Stimulated activated CD4-positive, alpha-beta T cell treated with anti-CD3 and anti-CD28 coated beads, Interleukin-12 subunit alpha, Interleukin-12 subunit beta, amount 100 ng/mL, for 48 hours (primary cell): ENCODE measurements around the gene NSD2.

Experiments used
- DNase-seq, 3 donors: peaks; one replicate each; pipeline ENCODE4 v3.0.0-alpha.2; 2020; ENCODE audit warnings: low read depth in 2 of 3, low spot score in 1 of 3

The NSD2 gene

DNA sequence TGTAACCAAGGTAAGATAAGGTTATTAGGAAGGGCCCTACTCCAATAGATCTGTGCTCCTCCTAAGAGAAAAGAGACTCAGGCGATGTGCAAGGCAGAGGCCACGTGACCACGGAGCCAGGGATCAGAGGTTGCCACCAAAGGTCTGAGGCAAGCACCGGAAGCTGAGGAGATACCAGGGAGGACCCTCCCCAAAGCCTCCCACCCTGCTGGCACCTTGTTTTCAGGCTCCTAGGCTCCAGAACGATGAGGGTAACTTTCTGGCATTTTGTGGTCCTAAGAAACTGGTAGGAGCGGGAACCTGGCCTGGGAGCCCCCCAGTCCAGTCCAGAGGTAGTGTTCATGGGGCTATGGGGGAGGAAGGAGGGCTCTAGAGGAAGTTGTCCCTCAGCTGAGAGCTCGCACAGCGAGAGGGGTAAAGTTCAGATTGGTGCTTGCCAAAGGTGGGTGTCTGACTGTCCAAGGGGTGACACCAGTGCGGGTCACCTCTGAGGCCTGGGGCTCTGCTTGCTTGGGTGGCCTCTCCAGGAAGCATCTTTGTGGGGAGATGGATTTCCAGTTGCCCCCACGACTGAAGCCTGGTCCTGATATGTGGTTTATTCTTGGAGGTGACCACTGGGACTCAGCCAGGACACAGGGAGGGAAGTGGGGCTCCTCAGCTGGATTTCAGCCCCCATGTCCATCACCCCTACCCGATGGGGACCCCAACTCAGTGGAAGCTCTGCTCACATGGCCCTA is 7.7 kb upstream of the NSD2 start:
- no peak for DNase-seq

DNA sequence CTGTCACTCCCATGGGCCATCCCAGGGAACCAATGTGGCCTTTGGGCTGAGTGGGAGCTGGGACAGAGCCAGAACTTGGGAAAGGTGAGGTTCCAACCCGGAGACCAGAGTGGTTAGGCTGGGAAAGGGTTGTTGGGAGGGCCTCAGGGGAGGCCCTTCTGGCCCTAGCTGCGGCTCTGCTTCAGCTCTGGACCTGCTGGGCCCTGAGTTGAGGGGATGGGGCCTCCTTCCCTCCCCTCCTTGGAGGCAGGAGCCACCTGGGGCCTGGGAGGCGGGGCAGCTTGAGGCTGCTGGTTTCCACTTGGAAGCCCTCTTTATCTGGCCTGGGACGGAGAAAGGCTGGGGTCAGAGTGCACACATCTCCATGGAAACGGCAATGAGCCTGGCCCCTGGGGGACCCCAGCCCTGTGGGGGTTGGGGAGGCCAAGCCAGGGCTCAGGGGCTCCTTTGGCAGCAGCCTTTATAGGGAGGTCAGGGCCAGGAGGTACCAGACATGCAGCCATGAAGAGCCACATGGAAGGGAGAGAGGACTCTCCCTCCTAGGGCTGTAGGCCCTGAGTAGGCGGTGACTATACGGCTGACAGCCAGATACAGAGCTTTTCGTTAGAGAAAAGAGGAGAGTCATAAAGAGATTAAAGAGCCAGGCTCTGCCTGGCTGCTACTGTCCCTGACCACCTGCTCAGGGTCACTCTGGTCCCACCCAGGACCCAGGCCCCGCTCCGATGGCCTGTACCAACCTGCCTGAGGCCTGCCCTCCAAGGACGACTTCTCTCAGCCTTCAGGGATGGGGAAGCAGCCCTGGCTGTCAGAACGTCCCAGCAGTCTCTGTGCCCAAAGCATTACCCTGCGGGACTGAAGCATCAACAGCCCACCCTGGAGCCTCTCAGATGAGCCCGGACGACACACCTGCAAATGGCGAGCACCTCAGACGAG is 6.9 kb upstream of the NSD2 start:
- DNase-seq, result no peak

DNA sequence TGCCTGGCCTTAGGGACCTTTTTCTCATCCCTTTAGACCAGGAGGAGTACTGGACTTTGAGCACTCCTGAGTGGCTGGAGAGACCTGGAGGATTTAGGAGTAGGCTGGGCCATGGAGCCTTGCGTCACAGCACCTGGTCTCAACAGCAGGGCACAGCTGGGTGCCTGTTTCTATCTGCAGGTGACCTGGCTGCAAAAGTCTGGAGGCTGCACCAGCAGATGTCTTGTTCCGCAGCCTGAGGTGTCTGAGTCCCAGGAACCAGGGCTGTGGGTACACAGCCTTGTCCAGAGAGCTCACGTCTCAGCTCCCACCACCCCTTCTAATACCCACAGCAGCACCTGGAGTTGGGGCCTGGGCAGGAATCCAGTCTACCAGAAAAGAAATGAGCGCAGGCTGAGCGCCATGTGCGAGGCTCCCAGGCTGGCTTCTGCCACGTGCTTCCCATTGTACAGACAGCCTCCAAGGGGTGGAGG is 5.0 kb upstream of the NSD2 start:
- no peak for DNase-seq

DNA sequence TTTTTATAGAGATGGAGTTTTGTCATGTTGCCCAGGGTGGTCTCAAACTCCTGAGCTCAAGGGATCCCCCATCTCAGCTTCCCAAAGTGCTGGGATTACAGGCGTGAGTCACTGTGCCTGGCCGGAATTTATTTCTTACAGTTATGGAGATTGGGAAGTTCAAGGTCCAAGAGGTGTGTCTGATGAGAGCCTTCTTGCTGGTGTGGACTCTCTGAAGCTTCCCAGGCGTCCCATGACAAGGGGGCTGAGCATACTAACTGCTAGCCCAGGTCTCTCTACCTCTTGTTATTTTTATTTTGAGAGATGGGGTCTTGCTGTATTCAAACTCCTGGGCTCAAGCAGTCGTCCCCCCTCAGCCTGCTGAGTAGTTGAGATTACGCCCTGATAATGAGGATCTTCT is 2.9 kb upstream of the NSD2 start:
- DNase-seq, result no peak

DNA sequence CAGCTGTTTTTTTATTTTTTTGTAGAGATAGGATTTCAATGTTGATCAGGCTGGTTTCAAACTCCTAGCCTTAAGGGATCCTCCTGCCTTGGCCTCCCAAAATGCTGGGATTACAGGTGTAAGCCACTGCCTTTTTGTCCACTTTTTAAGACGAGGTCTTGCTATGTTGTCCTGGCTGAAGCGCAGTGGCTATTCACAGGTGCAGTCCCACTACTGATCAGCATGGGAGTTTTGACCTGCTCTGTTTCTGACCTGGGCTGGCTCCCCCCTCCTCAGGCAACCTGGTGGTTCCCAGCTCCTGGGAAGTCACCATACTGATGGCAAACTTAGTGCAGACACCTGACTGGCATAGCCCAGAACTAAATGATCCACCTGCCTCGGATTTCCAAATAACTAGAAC is 2.3 kb upstream of the NSD2 start:
- no peak for DNase-seq

DNA sequence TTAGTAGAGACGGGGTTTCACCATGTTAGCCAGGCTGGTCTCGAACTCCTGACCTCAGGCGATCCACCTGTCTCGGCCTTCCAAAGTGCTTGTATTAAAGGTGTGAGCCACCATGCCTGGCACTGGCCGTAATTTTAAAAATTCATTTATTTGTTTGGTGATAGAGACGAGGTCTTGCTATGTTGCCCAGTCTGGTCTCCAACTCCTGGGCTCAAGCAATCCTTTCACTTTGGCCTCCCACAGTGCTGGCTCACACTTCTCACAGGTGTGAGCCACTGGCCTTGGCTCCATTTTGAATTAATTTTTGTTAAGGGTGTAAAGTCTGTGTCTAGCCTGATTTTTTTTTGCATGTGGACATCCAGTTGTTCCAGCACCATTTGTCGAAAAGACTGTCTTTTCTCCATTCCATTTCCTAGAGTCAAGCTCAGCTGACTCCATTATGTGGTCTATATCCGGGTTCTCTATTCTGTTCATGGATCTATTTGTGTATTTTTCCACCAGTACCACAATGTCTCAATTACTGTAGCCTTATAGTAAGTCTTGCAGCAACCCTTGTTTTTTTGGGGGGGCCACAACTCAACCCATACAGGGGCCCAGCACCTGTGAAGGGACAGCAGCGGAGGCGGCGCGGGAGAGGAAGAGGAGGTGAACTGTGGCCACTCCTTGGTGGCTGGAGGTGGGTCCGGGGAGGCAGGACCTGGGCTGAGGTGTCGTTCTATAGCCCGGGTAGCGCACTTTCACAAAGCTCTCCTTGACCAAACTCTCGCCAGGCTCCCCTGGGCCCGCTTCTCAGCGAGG is 1.5 kb upstream of the NSD2 start:
- DNase-seq, result no peak

DNA sequence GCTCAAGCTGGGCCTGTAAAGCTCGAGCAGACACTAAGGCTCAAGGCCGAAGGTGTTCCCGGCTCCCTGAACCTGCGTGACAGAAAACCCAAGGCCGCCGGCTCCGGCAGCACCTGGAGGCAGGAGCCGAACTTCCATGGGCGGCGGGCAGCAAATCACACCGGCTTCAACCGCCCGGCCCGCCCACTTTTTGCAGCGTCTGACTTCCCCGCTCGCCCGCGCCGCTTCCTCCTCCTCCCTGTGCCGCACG is 940 bp upstream of the NSD2 start:
- peak; percentile 73 to 86 (median 73) for DNase-seq

DNA sequence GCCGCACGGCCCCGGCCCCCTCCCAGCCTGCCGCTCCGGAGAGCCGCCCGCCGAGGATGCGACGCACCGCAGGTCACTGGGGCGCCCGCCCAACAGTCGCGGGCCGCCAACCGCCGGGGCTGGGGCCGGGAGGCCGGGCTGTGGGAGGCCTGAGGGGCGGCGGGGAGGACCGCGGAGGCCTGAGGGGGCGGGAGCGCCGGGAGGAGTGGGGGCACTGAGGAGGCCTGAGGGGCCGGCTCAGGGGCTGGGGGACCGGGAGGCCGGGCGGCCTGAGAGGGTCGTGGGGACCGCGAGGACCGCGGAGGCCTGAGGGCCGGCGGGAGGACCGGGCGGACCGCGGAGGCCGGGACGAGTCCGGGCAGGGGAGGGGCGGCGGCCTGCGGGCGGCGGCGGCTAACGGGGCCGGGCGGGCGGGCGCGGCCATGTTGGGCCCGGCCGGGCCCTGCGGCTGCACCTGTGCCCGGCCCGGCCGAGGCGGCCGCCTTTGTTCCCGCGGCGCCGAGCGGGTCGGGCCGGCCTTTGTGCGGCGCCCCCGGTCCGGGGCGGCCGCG is 353 bp downstream of the NSD2 start:
- DNase-seq, result no peak

DNA sequence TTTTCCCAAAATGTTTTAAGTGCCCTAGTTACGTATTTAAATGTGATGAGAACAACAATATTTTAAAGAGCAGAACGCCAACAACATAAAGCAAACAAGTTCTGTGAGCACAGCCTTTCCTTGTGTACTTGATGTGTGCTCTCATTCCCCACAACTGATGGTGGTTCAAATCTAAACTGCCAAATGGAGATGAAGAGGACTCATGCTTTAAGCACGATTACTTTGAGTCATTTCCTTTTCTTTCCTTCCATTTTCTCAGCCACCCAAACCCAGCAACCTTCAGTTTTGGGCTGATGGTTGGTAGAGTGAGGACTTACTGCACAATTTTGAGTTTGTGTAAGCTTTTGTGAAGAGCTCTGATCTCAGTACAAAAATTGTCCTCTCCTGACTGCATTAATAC is 1.7 kb downstream of the NSD2 start:
- peak in 1 of 3 donors; percentile 38 for DNase-seq

DNA sequence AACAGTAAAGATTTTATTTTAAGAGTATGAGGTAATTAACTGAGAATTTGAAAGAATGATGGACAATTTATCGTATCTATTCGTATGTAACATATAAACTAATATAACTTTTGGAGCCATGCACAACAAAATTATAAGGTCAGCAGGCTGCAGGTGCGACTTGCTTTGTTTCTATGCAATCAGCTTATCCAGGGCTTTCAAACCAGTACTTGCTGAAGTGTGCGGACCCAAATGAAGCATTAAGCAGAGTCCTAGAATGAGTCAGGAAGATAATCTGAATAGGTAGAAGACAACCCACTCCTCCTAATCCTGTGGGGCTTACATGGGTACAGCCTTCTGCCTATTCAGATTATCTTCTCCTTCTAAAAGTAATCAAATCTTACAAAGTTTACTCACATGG is 2.1 kb downstream of the NSD2 start:
- no peak for DNase-seq

DNA sequence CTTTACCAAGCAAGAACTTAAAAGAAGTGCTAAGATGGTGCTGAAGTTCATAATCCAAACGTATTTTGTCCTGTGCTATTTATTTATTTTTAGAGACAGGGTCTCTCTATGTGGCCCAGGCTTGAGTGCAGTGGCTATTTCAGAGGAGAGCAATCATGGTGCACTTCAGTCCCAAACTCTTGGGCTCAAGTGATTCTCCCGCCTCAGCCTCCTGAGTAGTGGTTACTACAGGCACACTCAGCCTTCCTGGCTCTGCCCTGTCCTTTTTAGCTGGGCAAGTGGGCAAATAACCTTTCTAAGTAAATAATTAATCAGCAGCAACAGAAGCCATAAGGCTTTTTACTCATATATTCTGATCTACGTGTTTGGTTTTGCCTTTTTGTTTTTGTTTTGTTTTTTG is 2.6 kb downstream of the NSD2 start:
- DNase-seq, result no peak

DNA sequence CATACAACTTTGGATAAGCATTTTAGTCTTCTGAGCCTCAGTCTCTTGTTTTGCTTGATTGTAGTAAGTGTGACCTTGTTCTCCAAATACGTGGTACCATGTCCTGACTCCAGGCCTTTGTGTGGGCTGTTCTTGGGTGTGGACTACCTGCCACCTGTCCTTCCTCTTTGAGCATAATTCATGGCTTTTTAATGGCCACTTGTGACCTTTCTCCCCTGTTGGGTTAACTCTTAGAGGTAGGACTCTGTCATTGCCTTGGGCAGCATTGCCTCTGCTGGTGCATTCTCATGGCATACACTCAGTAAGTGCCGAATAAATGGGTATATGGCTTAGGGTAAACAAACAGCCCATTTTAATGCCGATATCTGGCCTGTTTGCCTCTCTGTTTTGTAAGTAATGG is 3.0 kb downstream of the NSD2 start:
- no peak for DNase-seq

DNA sequence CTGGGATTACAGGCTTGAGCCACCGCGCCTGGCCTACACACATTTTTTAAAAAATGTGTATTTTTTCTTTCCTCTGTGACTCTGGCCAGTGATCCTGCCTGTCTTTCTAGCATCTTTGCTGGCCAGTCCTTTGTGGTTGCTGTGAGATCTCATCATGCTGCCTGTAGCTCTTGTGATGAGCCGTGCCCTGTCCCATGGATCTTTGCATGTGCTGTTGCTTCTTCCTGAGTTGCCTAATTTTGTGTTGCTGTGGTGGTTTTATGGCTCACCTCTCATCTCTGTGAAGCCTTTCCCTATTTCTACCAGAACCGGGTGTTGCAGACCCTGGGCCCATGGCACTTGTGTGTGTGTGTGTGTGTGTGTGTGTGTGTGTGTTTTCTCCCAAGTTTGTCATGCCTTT is 8.3 kb downstream of the NSD2 start:
- no peak for DNase-seq

DNA sequence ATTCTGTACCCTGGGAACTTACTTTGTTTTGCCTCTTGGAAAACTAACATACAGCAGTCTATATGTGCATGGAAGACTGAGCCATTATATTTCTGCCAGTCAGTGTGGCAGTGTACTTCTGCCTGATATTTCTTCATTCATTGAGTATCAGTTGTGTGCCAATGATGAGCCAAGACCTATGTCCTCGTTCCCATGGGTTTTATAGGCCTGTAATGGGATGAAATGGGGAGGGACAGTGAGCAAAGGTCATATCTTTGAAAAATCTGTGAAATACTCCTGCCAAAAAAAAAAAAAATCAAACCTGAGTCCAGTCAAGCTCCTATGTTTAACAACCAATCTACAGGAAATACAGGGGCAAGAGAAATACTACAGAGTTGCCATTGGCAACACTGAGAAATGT is 9.1 kb downstream of the NSD2 start:
- DNase-seq, result no peak

DNA sequence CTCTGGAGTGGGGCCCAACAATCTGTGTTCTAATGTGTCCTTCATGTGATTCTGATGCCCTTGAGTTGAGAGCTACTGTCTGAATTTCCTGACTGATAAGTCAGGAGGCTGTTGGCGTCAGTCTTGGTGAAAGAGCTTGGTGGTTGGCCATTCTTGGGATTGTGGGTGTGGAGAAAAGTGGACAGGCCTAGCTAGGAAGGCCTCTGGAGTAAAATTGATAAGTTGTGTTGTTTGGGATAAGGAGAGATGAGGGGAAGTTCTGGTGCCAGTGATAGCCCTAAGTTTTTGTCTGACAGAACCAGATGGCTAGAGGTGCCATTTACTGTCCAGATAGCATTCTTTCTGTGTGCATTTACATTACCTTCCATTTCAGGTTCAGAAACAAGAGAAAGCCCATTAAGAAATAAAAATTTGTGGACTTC is 11.7 kb downstream of the NSD2 start:
- DNase-seq, result no peak

DNA sequence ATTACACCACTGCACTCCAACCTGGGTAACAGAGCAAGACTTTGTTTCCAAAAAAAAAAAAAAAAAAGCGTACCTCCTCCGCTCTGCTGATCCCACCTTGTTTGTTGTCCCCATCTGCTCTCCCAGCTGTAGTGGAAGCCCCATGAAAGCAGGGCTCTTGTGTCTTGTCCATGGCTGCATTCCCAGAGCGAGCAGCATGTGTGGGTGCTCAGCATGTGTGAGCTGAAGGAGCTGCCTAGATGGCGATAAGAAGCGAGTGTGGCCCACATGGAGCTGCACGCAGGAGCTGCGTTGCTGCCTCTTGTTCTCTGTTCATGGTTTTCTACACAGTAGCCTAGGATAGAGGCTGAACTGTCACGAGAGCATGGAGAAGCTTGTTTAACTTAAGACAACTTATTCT is 12.4 kb downstream of the NSD2 start:
- no peak for DNase-seq

DNA sequence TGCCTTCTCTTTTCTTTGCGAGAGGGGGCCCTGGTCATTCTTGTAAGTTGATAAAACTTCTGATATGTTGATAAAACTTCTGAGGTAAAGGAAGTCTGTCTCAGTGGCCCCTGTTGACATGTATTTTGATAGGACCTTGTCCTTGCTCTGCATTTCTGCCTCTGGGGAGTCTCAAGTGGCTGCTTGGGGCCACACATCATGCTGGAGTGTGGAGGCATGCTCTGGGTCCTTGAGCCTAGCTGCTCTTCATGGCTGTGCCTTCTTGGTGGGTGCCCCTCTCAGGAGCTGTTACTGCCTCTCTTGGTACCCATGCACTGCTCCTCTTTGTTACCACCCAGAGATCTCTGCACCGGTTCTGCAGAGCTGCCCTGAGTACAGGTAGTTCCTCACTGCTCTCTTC is 14.2 kb downstream of the NSD2 start:
- DNase-seq, result no peak

DNA sequence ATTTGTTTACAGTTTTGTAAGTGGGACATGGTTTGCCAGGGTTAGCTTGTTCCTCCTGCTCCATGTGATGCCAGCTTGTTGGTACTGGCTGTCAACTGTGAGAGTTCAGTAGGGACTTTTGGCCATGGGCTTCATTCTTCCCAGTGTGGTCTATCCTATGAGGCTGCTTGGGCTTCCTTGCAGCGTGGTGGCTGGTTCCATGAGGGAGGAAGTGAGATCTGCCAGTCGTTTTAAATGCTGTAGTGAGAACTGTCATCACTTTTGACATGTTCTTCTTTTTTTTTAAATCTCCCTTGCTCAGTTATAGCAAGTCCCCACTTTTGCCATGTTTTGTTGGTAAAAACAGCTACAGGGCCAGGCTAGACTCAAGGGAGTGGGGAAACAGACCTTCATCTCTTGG is 15.9 kb downstream of the NSD2 start:
- DNase-seq, result no peak

DNA sequence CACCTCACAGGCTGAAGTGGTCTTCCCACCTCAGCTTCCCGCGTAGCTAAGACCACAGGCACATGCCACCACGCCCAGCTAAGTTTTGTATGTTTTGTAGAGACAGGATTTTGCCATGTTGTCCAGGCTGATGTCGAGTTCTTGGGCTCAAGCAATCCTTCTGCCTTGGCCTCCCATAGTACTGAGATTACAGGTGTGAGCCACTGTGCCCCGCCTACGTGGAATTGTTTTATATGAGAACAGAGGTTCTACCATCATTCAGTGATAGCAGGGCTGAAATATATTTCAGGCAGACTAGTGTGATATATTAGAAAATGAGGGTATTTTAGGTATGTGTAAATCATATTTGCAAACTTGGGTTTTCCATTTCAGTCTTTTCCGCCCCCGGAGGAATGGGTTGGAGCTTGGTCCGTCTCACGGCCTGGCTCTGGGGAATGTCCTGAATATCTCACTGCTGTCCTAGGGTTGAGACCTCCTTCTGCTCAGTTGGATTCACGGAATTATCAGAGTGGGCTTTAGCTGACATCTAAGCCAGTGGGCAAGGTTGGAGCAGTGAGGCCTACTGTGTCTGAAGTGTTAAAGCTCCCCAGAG is 19.9 kb downstream of the NSD2 start:
- no peak for DNase-seq

DNA sequence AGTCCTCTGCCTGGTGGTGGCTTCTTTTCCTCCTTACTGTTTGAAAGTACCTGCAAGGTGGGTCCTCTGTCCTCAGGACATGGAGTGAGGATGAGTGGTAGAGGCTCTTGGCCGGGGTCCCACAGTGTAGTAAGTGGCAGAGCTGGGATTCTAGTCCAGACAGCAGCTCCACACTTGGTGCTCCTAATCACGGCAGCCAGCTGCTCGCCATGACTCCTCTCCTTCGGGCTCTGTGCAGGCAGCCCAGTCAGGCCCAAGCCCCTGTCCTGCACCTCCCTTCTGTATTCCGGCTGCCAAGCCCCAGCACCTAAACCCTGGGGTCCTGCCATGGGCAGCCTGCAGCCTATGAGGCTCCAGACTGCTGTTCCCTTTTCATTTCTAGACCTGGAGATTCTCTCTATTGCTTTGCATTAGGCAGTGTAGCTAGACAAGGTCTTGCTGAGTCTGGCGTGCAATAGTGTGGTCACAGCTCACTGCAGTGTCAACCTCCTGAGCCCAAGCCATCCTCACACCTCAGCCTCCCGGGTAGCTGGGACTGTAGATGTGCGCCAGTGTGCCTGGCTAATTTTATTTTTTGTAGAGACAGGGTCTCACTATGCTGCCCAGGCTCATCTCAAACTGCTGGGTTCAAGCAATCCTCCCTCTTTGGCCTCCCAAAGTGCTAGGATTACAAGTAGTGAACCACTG is 24.9 kb downstream of the NSD2 start:
- DNase-seq, result no peak

DNA sequence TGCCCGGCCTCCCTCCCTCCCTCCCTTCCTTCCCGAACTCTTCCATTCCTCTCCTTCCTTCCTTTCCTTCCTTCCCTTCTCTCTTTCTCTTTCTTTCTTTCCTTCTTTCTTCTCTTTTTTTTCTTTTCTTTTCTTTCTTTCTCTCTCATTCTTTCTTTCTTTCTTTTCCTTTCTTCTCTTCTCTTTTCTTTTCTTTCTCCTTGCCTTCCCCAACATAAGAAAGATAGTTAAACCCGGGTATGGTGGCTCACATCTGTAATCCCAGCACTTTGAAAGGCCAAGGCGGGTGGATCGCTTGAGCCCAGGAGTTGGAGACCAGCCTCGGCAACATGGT is 25.4 kb downstream of the NSD2 start:
- DNase-seq, result no peak
